PC-9 (cell line): ENCODE results near the gene NELL1. TPM values are rescaled to one million over a fixed set of nuclear protein-coding genes. Genes with fewer than 3 reads are reported as not detected.

Experiments used
- BruUV-seq: library from RNA; stranded (reverse); fragments of 400-500 nt; replicated peaks from 2 replicates; lab custom pipeline; 2021; lab: Mats Ljungman, UMichigan
- CTCF ChIA-PET: fragments of 300-600 bp; sonication (Branson Sonifier 250); formaldehyde crosslinking; loops from one replicate; lab custom pipeline; 2022; ENCODE audit warnings: antibody characterized with exemption; lab: Charles Lee
- POLR2A ChIA-PET: fragments of 300-600 bp; sonication (Branson Sonifier 250); formaldehyde crosslinking; loops from one replicate; lab custom pipeline; 2022; ENCODE audit warnings: antibody characterized with exemption; ENCODE audit not compliant: unreplicated experiment; lab: Charles Lee
- DNase-seq, 2 experiments: peaks; one replicate each; pipeline versions ENCODE4 v3.0.0 to v3.0.0-alpha.2; 2015 to 2022; ENCODE audit warnings: mixed read lengths in 1 of 2
- H2AFZ ChIP-seq: fragments of 200-600 bp; sonication (generic); 2 replicates; pipeline ENCODE4 v1.8.1; 2017; ENCODE audit warnings: antibody characterized with exemption
- H3F3A ChIP-seq: fragments of 200-600 bp; sonication (generic); 2 replicates; pipeline ENCODE4 v1.8.1; 2017; ENCODE audit warnings: antibody characterized with exemption, mild to moderate bottlenecking, low read depth; ENCODE audit not compliant: insufficient read depth
- H3K27ac ChIP-seq: fragments of 200-600 bp; sonication (generic); 2 replicates; pipeline ENCODE4 v1.6.1; 2016; ENCODE audit warnings: mixed run types
- H3K27me3 ChIP-seq: fragments of 200-600 bp; sonication (generic); 2 replicates; pipeline ENCODE4 v1.6.1; 2016; ENCODE audit warnings: low read depth, mixed run types; ENCODE audit not compliant: insufficient read depth
- H3K36me3 ChIP-seq: fragments of 200-600 bp; sonication (generic); 2 replicates; pipeline ENCODE4 v1.6.1; 2016; ENCODE audit warnings: low read depth, mixed run types
- H3K4me1 ChIP-seq: fragments of 200-600 bp; sonication (generic); replicated peaks from 2 replicates; pipeline ENCODE4 v1.6.1; 2016; ENCODE audit warnings: mixed run types; ENCODE audit not compliant: insufficient read depth
- H3K4me2 ChIP-seq: fragments of 200-600 bp; sonication (generic); 2 replicates; pipeline ENCODE4 v1.6.1; 2017; ENCODE audit warnings: mixed run types
- H3K4me3 ChIP-seq: fragments of 200-600 bp; sonication (generic); 2 replicates; pipeline ENCODE4 v1.6.1; 2016; ENCODE audit warnings: mixed run types
- H3K79me2 ChIP-seq: fragments of 200-600 bp; sonication (generic); 2 replicates; pipeline ENCODE4 v1.6.1; 2017; ENCODE audit warnings: low read depth, mixed run types
- H3K9me2 ChIP-seq: fragments of 200-600 bp; sonication (generic); 2 replicates; pipeline ENCODE4 v1.8.1; 2017; ENCODE audit warnings: mild to moderate bottlenecking; ENCODE audit not compliant: insufficient read depth
- H3K9me3 ChIP-seq: fragments of 200-600 bp; sonication (generic); 2 replicates; pipeline ENCODE4 v1.8.1; 2016; ENCODE audit warnings: low read depth; ENCODE audit not compliant: insufficient read depth
- H4K20me1 ChIP-seq: fragments of 200-600 bp; sonication (generic); 2 replicates; pipeline ENCODE4 v1.8.1; 2017; ENCODE audit not compliant: insufficient read depth
- EZH2 ChIP-seq: fragments of 200-600 bp; sonication (generic); IDR thresholded peaks from 2 replicates; pipeline ENCODE4 v1.8.0; 2017; ENCODE audit warnings: antibody characterized with exemption, low read depth
- intact Hi-C: fragments of 100-400 bp; cut with micrococcal nuclease; formaldehyde crosslinking; loops from one replicate; pipeline ENCODE4 v1.10.0; 2022; ENCODE audit not compliant: unreplicated experiment
- total RNA-seq: library from RNA; stranded (reverse); gene quantifications from 2 replicates; pipeline ENCODE4 v1.2.3, GENCODE V29; 2021
- TF ChIP-seq, protein P1 (sequence below): fragments of 200-600 bp; sonication (generic); conservative IDR thresholded peaks from 2 replicates; pipeline ENCODE4 v1.6.1; 2017; ENCODE audit warnings: mixed run types, antibody characterized with exemption, mild to moderate bottlenecking, moderate library complexity

The NELL1 gene
- total RNA-seq, 1 experiment from 2014 or later, result not detected

DNA sequence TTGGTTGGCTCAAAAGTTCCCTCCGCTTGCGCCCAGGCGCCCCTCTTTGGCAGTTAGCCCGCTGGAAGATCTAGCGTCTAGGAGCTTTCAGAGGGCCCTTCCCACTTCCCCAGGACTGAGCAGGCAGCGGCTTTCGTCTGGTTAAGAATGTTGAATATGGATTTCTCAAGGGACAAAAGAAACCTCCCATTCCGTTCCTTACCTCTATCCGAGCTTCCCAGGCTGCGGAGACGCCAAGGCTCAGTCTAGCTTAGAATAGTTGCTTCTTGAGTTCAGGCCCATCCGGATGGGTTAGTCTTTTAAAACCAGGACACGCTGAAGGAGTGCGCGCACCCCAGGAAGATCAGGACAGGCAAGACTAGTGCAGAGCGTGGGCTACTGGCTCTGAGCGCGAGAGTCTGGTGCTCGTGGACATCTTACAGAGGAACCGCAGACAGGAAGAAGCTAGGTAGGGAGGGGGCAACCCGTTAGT lies 1.6 kb downstream of the NELL1 start:
- ChIA-PET POLR2A (no interaction called here), CTCF (no interaction called here)
- Histone ChIP-seq H3K4me2 (no peak overlapping the region), H3K27ac (no peak overlapping the region), H3K27me3 (peaks cover 7% of the 10 kb centered on the region; the same call in 1 of the 2 replicates), H3K9me3 (no peaks in the 10 kb centered on the region), H2AFZ (no peak overlapping the region), H3K9me2 (no peaks in the 10 kb centered on the region), H3K4me3 (no peak overlapping the region), H3K4me1 (no peaks in the 10 kb centered on the region), H3K36me3 (no peaks in the 10 kb centered on the region), H3K79me2 (no peaks in the 10 kb centered on the region), H4K20me1 (no peaks in the 10 kb centered on the region), H3F3A (no peaks in the 10 kb centered on the region)
- TF ChIP-seq EZH2, result no peak
- TF ChIP-seq, protein P1, sequence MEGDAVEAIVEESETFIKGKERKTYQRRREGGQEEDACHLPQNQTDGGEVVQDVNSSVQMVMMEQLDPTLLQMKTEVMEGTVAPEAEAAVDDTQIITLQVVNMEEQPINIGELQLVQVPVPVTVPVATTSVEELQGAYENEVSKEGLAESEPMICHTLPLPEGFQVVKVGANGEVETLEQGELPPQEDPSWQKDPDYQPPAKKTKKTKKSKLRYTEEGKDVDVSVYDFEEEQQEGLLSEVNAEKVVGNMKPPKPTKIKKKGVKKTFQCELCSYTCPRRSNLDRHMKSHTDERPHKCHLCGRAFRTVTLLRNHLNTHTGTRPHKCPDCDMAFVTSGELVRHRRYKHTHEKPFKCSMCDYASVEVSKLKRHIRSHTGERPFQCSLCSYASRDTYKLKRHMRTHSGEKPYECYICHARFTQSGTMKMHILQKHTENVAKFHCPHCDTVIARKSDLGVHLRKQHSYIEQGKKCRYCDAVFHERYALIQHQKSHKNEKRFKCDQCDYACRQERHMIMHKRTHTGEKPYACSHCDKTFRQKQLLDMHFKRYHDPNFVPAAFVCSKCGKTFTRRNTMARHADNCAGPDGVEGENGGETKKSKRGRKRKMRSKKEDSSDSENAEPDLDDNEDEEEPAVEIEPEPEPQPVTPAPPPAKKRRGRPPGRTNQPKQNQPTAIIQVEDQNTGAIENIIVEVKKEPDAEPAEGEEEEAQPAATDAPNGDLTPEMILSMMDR, result no peak
- no peak for DNase-seq
- intact Hi-C loops, result no loop called here
- BruUV-seq, result no TSS peak

DNA sequence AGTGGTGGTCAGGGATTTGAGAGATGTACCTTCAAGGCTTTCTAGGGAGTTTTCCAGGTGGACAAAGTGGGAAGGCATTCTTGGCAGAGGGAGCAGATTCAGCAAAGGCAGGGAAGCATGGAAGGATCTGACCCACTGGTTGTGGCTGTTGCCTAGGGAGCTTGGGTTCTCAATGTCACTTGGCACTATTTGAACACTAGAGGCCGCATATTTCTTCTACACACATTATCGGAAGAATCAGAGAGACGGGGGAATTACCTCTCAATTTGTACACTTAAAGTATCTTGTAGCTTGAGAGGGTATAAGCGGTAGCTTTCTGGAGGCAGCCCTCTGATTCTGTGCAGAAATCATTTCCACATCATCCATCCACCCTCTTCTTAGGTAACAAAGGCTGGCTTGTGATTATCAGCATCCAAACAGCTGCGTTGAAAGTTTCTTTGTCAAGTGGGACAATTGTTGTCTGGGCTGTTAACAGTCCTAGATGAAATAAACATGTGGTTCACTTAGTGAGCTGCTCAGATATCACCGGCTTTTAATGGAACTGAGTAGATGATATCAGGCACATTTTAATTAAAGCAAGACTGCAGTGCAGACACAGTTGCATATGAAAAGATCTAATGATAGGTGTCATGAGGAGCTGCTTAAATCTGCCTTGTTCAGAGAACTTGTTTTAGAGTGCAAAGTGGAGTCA lies 2.6 kb downstream of the NELL1 start:
- H3K9me2 ChIP-seq, result no peaks in the 10 kb centered on the region
- H4K20me1 ChIP-seq, result no peaks in the 10 kb centered on the region
- H3K4me2 ChIP-seq, result no peak overlapping the region
- TF ChIP-seq EZH2, result no peak
- TF ChIP-seq, protein P1, result no peak
- H3K4me3 ChIP-seq, result no peak overlapping the region
- BruUV-seq, result no TSS peak
- ChIA-PET POLR2A (no interaction called here), CTCF (no interaction called here)
- no peaks in the 10 kb centered on the region for H3K4me1 ChIP-seq
- H3K9me3 ChIP-seq, result no peaks in the 10 kb centered on the region
- no peak overlapping the region for H2AFZ ChIP-seq
- intact Hi-C loops, result loop anchor here (1.0 kb wide), 1 partner anchor 24 kb away; no protein-coding TSS in a partner anchor
- no peaks in the 10 kb centered on the region for H3F3A ChIP-seq
- H3K27me3 ChIP-seq, result peaks cover 11% of the 10 kb centered on the region
- no peaks in the 10 kb centered on the region for H3K36me3 ChIP-seq
- no peaks in the 10 kb centered on the region for H3K79me2 ChIP-seq
- DNase-seq, result no peak
- no peak overlapping the region for H3K27ac ChIP-seq

DNA sequence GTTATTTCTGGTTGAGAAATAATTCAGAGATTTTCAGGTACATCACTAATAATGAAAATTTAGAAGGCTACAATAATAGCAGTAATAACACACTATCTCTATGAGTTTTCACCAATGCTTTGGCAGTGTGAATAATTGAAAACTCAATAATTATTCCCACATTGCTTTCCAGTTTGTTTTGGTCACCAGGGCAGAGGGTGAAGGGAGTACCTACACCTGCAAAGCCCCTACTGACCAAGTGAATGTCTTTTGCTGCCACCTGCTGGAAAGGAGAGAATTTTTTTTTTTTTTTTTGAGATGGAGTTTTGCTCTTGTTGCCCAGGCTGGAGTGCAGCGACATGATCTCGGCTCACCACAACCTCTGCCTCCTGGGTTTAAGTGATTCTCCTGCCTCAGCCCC lies 3.2 kb downstream of the NELL1 start:
- H3K79me2 ChIP-seq, result no peaks in the 10 kb centered on the region
- no peaks in the 10 kb centered on the region for H3F3A ChIP-seq
- ChIA-PET CTCF (no interaction called here), POLR2A (no interaction called here)
- no peak for TF ChIP-seq EZH2
- TF ChIP-seq, protein P1, result peak; percentile 57
- H3K36me3 ChIP-seq, result no peaks in the 10 kb centered on the region
- no peaks in the 10 kb centered on the region for H3K4me1 ChIP-seq
- H4K20me1 ChIP-seq, result no peaks in the 10 kb centered on the region
- H3K27ac ChIP-seq, result no peak overlapping the region
- intact Hi-C loops, result loop anchor here (1.0 kb wide), 1 partner anchor 24 kb away; no protein-coding TSS in a partner anchor
- BruUV-seq, result no TSS peak
- H3K9me2 ChIP-seq, result no peaks in the 10 kb centered on the region
- no peak overlapping the region for H3K4me3 ChIP-seq
- H3K27me3 ChIP-seq, result peaks cover 12% of the 10 kb centered on the region
- no peak overlapping the region for H3K4me2 ChIP-seq
- H3K9me3 ChIP-seq, result no peaks in the 10 kb centered on the region
- DNase-seq, result no peak
- H2AFZ ChIP-seq, result no peak overlapping the region
